Endothelial cell of umbilical vein (primary cell): ENCODE data around the gene RMC1. TPM values are rescaled to one million over a fixed set of nuclear protein-coding genes. Genes with fewer than 3 reads are reported as not detected.

Experiments used
- BruUV-seq: library from RNA; stranded (reverse); fragments of 400-500 nt; replicated peaks from 2 replicates; lab custom pipeline; 2021; lab: Mats Ljungman, UMichigan
- CTCF ChIA-PET: fragments of 300-600, 350-600 bp; sonication (Branson Sonifier 250); formaldehyde crosslinking; loops from one replicate; lab custom pipeline; 2021; ENCODE audit warnings: antibody characterized with exemption, inconsistent platforms; lab: Charles Lee
- POLR2A ChIA-PET: fragments of 300-600, 350-600 bp; sonication (Branson Sonifier 250); formaldehyde crosslinking; loops from one replicate; lab custom pipeline; 2021; ENCODE audit warnings: antibody characterized with exemption, inconsistent platforms; lab: Charles Lee
- DNase-seq: peaks from one replicate; pipeline ENCODE4 v3.0.0-alpha.2; 2011; ENCODE audit warnings: low read depth, low spot score
- FAIRE-seq: peaks from 2 replicates; lab custom pipeline; 2011; peaks lifted over from hg19 to GRCh38; lab: Jason Lieb, UNC
- H2AFZ ChIP-seq: 2 replicates; pipeline ENCODE4 v1.6.0; 2012; ENCODE audit warnings: low read depth, low read length, control low read depth, inconsistent platforms
- H3K27ac ChIP-seq: 2 replicates; pipeline ENCODE4 v1.5.1; 2011; ENCODE audit warnings: low read depth, mild to moderate bottlenecking, control low read depth, low read length, moderate library complexity; ENCODE audit not compliant: insufficient read depth
- H3K27me3 ChIP-seq, 2 experiments: 2 replicates each; pipeline versions ENCODE4 v1.6.0 to v1.6.1; 2011; ENCODE audit warnings: low read length in 2 of 2, mixed read lengths in 1 of 2; ENCODE audit not compliant: control insufficient read depth in 2 of 2, insufficient read depth in 2 of 2
- H3K36me3 ChIP-seq, 2 experiments: 2 replicates in 1 of 2; 3 replicates in 1 of 2; pipeline ENCODE4 v1.5.1; 2011; ENCODE audit warnings: low read length in 2 of 2, mild to moderate bottlenecking in 1 of 2, moderate library complexity in 1 of 2; ENCODE audit not compliant: control insufficient read depth in 2 of 2, insufficient read depth in 2 of 2; ENCODE audit errors: extremely low read depth in 1 of 2
- H3K4me1 ChIP-seq: 3 replicates; pipeline ENCODE4 v1.5.1; 2011; ENCODE audit warnings: mild to moderate bottlenecking, low read length; ENCODE audit not compliant: control insufficient read depth, insufficient read depth; ENCODE audit errors: extremely low read depth
- H3K4me2 ChIP-seq: 2 replicates; pipeline ENCODE4 v1.6.1; 2011; ENCODE audit warnings: low read length, control low read depth, mixed read lengths; ENCODE audit not compliant: insufficient read depth
- H3K4me3 ChIP-seq, 3 experiments: fragments of 200-600 bp in 1 of 3; sonication (generic), shearing (Covaris generic) in 1 of 3; replicated peaks in 1 of 3; 2 replicates each; pipeline ENCODE4 v1.5.1; 2011 to 2016; ENCODE audit warnings: control low read depth in 3 of 3, low read length in 3 of 3, mild to moderate bottlenecking in 2 of 3, inconsistent platforms in 1 of 3, low read depth in 1 of 3, moderate library complexity in 1 of 3; ENCODE audit not compliant: insufficient read depth in 1 of 3
- H3K79me2 ChIP-seq: 2 replicates; pipeline ENCODE4 v1.6.0; 2012; ENCODE audit warnings: low read length, inconsistent platforms; ENCODE audit not compliant: control insufficient read depth, insufficient read depth
- H3K9ac ChIP-seq: replicated peaks from 2 replicates; pipeline ENCODE3; 2011; ENCODE audit warnings: low read length, control low read depth; ENCODE audit not compliant: insufficient read depth; ENCODE audit errors: extremely low read depth
- H3K9me1 ChIP-seq: replicated peaks from 3 replicates; pipeline ENCODE4 v1.6.0; 2011; ENCODE audit warnings: mild to moderate bottlenecking, low read length; ENCODE audit not compliant: control insufficient read depth, insufficient read depth; ENCODE audit errors: extremely low read depth
- H3K9me3 ChIP-seq: replicated peaks from 2 replicates; pipeline ENCODE4 v1.5.1; 2012; ENCODE audit warnings: low read length, inconsistent platforms; ENCODE audit not compliant: control insufficient read depth, insufficient read depth
- H4K20me1 ChIP-seq: replicated peaks from 2 replicates; pipeline ENCODE3; 2011; ENCODE audit warnings: mild to moderate bottlenecking, low read length; ENCODE audit not compliant: control insufficient read depth, insufficient read depth; ENCODE audit errors: extremely low read depth
- EZH2 ChIP-seq: IDR thresholded peaks from 2 replicates; pipeline ENCODE4 v1.6.1; 2012; ENCODE audit warnings: borderline replicate concordance, low read depth, mild to moderate bottlenecking, moderate library complexity, low read length, inconsistent platforms; ENCODE audit not compliant: severe bottlenecking
- FOS ChIP-seq: IDR thresholded peaks from 2 replicates; pipeline ENCODE4 v1.6.1; 2011; ENCODE audit warnings: mild to moderate bottlenecking, low read length, moderate library complexity, borderline replicate concordance; ENCODE audit not compliant: insufficient read depth
- GATA2 ChIP-seq: IDR thresholded peaks from 2 replicates; pipeline ENCODE4 v1.7.0; 2011; ENCODE audit warnings: low read depth, mild to moderate bottlenecking, moderate library complexity, mixed read lengths, low read length; ENCODE audit not compliant: insufficient read length, insufficient read depth
- JUN ChIP-seq: IDR thresholded peaks from 2 replicates; pipeline ENCODE4 v1.6.1; 2011; ENCODE audit warnings: borderline replicate concordance, low read depth; ENCODE audit not compliant: insufficient read length, insufficient read depth
- MYC ChIP-seq: IDR thresholded peaks from one replicate; pipeline ENCODE4 v1.6.1; 2011; ENCODE audit warnings: mild to moderate bottlenecking, low read depth, low read length
- POLR2A ChIP-seq: IDR thresholded peaks from 2 replicates; pipeline ENCODE4 v1.6.1; 2012; ENCODE audit warnings: low read depth, mild to moderate bottlenecking, control low read depth, low read length
- POLR2AphosphoS5 ChIP-seq: IDR thresholded peaks from 2 replicates; pipeline ENCODE4 v1.6.1; 2012; ENCODE audit warnings: low read depth, mild to moderate bottlenecking, control low read depth, low read length, moderate library complexity; ENCODE audit not compliant: insufficient read depth
- dilution Hi-C: fragments of 300-500 bp; cut with MboI; formaldehyde crosslinking; loops from one replicate; pipeline ENCODE4 v1.15.0; 2019; ENCODE audit warnings: low sequenced_read_pairs; ENCODE audit not compliant: extremely low pct_ligation_motif_present
- intact Hi-C: fragments of 100-400 bp; cut with micrococcal nuclease; formaldehyde crosslinking; loops from one replicate; pipeline ENCODE4 v1.10.0; 2022
- polyA plus RNA-seq, 4 experiments: library from polyadenylated mRNA; depleted of rRNA in 3 of 4; stranded (reverse) in 3 of 4; unstranded in 1 of 4; fragments of >200 nt; gene quantifications; 2 replicates each; pipeline versions ENCODE4 v1.2.1 to v1.2.3, GENCODE V29; 2011 to 2012; ENCODE audit warnings: missing spikeins in 1 of 4
- total RNA-seq: library from RNA; stranded (reverse); gene quantifications from 2 replicates; pipeline ENCODE4 v1.2.3, GENCODE V29; 2021
- TF ChIP-seq, protein P1 (sequence below), 2 donors: IDR thresholded peaks; 1 replicate in 1 of 2; 2 replicates in 1 of 2; pipeline ENCODE4 v1.5.1; 2011; ENCODE audit warnings: low read length in 2 of 2, mild to moderate bottlenecking in 2 of 2, moderate library complexity in 2 of 2, control low read depth in 1 of 2, inconsistent platforms in 1 of 2, low read depth in 1 of 2; ENCODE audit not compliant: insufficient read depth in 1 of 2; ENCODE audit errors: extremely low read depth in 1 of 2
- TF ChIP-seq, protein P2 (sequence below): IDR thresholded peaks from 2 replicates; pipeline ENCODE4 v1.6.1; 2011; ENCODE audit not compliant: insufficient read depth, insufficient read length

The RMC1 gene
- total and polyA plus RNA-seq, 2 donors (not counting 3 experiments of a cell fraction or from before 2014, with no cell fraction given), result 26.2 to 29.7 TPM

DNA sequence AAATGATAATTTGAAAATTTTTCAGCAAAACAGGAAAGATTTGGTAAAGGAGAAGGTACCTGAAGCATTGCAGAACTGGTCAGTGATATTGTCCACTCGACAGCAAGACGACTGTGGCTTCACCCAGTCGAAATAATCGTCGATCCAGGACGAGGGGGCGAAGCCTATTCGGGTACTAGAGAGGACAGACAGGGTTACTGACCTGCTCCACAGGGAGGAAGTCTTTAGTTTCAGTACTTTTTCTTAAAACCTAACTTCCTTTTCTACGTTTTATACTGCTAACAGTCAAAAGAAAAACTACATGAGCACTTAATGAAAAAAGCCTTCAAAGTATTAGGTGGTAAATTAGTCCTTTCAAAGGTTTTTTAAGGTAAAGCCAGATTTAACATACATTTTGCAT lies 36.0 kb downstream of the RMC1 start:
- Histone ChIP-seq H3K9me3 (no peaks in the 10 kb centered on the region), H3K4me2 (no peak overlapping the region), H3K79me2 (no peaks in the 10 kb centered on the region), H3K27ac (no peak overlapping the region), H3K27me3 (no peaks in the 10 kb centered on the region), H4K20me1 (no peaks in the 10 kb centered on the region), H3K4me3 (no peak overlapping the region), H3K36me3 (peaks cover 40 to 44% of the 10 kb centered on the region in 2 experiments), H3K9ac (no peak overlapping the region), H3K9me1 (no peaks in the 10 kb centered on the region), H2AFZ (no peak overlapping the region), H3K4me1 (no peaks in the 10 kb centered on the region)
- intact Hi-C loops (no loop called here), dilution Hi-C loops (no loop called here)
- BruUV-seq, result no TSS peak
- TF ChIP-seq JUN (no peak), EZH2 (no peak), MYC (no peak), POLR2A (no peak), GATA2 (no peak), POLR2AphosphoS5 (no peak), FOS (no peak)
- TF ChIP-seq, protein P1, sequence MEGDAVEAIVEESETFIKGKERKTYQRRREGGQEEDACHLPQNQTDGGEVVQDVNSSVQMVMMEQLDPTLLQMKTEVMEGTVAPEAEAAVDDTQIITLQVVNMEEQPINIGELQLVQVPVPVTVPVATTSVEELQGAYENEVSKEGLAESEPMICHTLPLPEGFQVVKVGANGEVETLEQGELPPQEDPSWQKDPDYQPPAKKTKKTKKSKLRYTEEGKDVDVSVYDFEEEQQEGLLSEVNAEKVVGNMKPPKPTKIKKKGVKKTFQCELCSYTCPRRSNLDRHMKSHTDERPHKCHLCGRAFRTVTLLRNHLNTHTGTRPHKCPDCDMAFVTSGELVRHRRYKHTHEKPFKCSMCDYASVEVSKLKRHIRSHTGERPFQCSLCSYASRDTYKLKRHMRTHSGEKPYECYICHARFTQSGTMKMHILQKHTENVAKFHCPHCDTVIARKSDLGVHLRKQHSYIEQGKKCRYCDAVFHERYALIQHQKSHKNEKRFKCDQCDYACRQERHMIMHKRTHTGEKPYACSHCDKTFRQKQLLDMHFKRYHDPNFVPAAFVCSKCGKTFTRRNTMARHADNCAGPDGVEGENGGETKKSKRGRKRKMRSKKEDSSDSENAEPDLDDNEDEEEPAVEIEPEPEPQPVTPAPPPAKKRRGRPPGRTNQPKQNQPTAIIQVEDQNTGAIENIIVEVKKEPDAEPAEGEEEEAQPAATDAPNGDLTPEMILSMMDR (IDR thresholded peaks at IDR 0.05; ENCODE audit: extremely low read depth in 1 of 2, insufficient read depth in 1 of 2, low read depth in 1 of 2, low read length in 2 of 2), result no peak
- TF ChIP-seq, protein P2, sequence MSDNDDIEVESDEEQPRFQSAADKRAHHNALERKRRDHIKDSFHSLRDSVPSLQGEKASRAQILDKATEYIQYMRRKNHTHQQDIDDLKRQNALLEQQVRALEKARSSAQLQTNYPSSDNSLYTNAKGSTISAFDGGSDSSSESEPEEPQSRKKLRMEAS, result no peak
- ChIA-PET CTCF (no interaction called here), POLR2A (no interaction called here)
- no peak for DNase-seq
- no peak for FAIRE-seq
